ENCODE results near the gene GRP.

DNA sequence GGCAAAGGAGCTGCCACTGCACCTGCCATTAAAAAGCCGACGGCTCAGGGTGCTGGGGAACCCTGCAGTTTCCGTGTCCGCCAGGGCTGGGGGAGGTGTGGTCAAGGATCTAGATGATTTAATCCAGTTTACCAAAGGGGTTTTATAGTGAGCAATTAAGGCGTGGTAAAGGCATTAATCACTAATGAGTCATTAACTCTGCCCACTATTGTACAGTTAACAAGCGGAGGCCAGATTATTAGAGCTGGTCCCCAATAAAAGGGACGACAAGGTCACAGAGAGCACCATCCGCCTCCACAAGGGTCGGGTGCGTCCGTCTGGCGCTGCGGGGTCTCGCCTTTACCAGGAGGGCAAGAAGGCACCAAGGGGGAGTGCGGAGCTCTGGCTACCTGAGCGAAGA is 43.7 kb downstream of the GRP start:
- TF ChIP-seq CHD2 (IDR thresholded peaks at IDR 0.05; ENCODE audit: borderline replicate concordance, low read depth, low read length): no peak
- TF ChIP-seq ESRRA (IDR thresholded peaks at IDR 0.05; ENCODE audit: low read length): no peak
